Fibroblast of mammary gland (primary cell): ENCODE data around the gene AIP.
A peak's percentile ranks its signal among the peaks of the same experiment; 100 is the strongest.

Experiments used
- DNase-seq: peaks from one replicate; pipeline ENCODE4 v3.0.0-alpha.2; 2010; ENCODE audit warnings: low read depth
- H3K4me3 ChIP-seq: 2 replicates; pipeline ENCODE4 v1.5.1; 2011; ENCODE audit warnings: low read depth, mild to moderate bottlenecking, low read length, moderate library complexity; ENCODE audit not compliant: control insufficient read depth
- TF ChIP-seq, protein P1 (sequence below): conservative IDR thresholded peaks from 2 replicates; pipeline ENCODE4 v1.5.1; 2011; ENCODE audit warnings: low read depth, low read length, inconsistent platforms; ENCODE audit not compliant: control insufficient read depth, insufficient read depth

The AIP gene

DNA sequence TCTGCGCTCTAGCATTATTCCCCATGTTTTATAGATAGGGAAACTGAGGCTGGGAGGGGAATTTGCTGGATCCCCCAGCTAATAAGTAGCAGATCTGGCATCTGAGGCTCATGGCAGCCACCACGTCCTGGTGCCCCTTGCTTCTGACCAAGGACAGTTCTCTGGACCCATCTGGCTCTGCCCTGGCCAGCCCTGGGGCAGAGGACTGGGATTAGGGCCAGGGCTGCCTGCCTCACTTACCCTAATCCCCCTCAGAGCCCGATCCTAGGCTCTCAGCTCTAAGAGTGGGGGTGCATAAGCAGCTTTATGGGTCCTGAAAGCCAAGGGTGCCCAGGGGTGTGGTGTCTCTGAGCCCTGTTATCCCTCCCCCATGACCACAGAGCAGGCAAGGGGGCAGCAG, 27.8 kb upstream of the AIP start, which contains the start of gene CABP4:
Gene CABP4, plus strand, starts transcription at position 301 of the 400 bp plus-strand sequence. Its CDS starts 70 bp downstream, at position 371.
- TF ChIP-seq, protein P1, sequence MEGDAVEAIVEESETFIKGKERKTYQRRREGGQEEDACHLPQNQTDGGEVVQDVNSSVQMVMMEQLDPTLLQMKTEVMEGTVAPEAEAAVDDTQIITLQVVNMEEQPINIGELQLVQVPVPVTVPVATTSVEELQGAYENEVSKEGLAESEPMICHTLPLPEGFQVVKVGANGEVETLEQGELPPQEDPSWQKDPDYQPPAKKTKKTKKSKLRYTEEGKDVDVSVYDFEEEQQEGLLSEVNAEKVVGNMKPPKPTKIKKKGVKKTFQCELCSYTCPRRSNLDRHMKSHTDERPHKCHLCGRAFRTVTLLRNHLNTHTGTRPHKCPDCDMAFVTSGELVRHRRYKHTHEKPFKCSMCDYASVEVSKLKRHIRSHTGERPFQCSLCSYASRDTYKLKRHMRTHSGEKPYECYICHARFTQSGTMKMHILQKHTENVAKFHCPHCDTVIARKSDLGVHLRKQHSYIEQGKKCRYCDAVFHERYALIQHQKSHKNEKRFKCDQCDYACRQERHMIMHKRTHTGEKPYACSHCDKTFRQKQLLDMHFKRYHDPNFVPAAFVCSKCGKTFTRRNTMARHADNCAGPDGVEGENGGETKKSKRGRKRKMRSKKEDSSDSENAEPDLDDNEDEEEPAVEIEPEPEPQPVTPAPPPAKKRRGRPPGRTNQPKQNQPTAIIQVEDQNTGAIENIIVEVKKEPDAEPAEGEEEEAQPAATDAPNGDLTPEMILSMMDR: no peak
- H3K4me3 ChIP-seq: no peak within 1 kb of the TSS
- DNase-seq: no peak

DNA sequence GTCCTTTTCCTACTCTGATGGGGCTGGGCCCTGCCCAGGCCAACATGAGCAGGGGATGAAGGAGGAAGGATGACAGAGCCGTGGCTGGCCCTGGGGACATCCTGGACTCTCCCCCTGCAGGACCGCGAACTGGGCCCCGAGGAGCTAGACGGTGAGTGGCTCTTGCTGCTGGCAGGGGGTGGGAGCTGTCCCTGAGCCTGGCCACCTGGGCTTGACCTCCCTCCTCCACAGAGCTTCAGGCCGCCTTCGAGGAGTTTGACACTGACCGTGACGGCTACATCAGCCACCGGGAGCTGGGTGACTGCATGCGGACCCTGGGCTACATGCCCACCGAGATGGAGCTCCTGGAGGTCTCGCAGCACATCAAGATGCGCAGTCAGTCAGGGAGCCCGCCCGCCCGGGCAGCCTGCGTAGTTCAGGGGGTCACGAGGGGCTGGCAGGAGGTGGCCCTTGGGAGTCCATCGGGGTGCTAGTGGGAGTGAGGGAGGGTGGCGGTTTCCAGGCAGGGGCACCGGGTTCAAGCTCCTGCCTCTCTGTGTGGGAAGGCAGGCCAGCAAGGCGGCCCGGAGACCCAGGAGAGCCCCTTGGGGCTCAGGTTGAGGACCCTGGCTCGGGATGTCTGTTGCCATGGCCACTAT, 26.6 kb upstream of the AIP start:
- no peak for DNase-seq
- TF ChIP-seq, protein P1: no peak
- no peak overlapping the region for H3K4me3 ChIP-seq

DNA sequence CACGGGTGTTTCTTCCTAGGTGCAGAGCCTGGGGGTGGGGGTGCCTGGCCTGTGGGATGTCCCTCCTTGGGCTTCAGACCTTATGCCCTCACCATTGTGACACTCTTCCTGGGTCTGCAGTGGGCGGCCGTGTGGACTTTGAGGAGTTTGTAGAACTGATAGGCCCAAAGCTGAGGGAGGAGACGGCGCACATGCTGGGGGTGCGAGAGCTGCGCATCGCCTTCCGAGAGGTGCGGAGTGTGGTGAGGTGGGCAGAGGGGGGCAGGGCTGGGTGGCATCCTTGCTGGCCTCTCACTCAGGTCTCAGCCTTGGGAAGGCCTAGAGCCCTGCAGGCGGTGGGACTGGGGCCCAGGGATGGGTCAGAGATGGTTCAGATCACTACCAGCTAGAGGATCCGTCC, 25.4 kb upstream of the AIP start:
- TF ChIP-seq, protein P1: no peak
- H3K4me3 ChIP-seq: no peak overlapping the region
- DNase-seq: no peak

DNA sequence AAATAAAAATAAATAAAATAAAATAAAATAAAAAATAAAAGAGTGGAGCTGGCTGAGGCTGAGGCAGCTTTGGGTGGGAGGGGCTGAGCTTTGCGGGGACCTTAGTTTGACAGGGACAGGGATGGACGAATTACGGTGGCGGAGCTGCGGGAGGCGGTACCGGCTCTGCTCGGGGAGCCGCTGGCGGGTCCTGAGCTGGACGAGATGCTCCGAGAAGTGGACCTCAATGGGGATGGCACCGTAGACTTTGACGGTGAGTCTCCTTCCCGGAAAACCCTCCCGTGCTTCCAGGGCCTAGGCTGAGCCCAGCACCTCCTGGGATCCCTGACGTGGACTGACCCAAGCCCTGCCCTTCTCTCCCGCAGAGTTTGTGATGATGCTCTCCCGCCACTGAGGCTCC, 24.6 kb upstream of the AIP start:
- TF ChIP-seq, protein P1: no peak
- H3K4me3 ChIP-seq: no peak overlapping the region
- DNase-seq: no peak

DNA sequence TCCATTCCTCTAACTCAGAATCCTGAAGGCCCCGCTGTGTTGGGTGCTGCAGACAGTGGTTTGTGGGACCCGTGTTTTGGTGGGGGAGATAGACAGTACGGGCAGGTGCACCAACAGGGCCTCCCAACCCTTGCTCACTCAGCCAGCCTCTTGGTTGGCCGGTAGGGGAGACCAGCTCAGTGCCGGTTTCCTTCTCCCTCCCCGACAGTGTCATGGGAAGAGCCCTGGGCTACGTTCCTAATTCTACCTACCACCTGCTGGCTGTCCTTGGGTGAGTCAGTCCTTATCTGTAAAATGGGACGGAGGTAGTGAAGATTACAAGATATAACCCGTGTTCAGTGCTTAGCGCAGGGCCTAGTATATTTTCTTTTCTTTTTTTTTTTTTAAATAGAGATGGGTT, 19.6 kb upstream of the AIP start:
- DNase-seq: no peak
- no peak overlapping the region for H3K4me3 ChIP-seq
- TF ChIP-seq, protein P1: no peak

DNA sequence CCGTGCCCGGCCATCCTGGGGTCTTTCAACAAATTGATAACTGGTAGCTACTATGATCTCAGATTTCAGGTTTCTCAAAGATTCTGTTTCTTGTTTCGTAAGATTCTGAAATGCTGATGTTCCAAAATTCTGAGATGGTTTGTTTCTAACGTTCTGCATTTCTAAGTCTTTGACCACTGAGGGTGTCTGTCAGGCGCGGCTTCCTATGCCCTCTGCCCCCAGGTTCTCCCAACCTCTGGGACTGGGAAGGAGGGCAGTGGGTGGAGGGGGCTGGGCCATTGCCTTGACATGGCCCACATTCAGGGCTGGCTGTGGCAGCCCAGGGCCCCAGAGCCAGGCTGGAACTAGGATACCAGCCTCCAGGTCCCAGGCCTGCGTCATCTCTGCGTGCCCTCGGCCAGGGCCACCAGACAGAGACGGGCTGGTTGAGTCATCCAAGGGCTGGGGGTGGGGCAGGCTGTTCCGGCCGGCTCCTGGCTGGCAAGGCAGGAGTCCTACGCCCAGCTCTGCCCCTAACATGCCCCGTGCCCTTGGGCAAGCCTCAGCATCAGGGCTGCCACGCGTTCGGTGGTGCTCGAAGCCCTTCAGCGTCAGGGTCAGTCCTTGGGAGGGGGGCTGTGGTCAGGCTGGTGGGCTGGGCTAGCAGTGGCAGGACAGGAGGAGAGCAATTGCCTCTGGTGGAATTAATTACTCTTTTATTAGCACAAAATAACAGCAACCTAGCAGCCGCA, 19.0 kb upstream of the AIP start:
- TF ChIP-seq, protein P1: no peak
- peak overlapping the region; percentile 19 for H3K4me3 ChIP-seq
- no peak for DNase-seq
